HepG2 (cell line): ENCODE data around the gene ZER1. TPM values are rescaled to one million over a fixed set of nuclear protein-coding genes. Genes with fewer than 3 reads are reported as not detected.

ENCODE experiments used
- AKAP8 ChIP-seq: sonication (generic); formaldehyde crosslinking; IDR thresholded peaks from 2 replicates; pipeline ENCODE4 v1.5.1; 2020; ENCODE audit warnings: mild to moderate bottlenecking, missing genetic modification reagents
- ARHGAP35 ChIP-seq: sonication (generic); formaldehyde crosslinking; IDR thresholded peaks from 2 replicates; pipeline ENCODE4 v1.9.0; 2022; ENCODE audit warnings: mild to moderate bottlenecking, inconsistent platforms, moderate library complexity, missing genetic modification reagents, borderline replicate concordance
- EEA1 ChIP-seq: sonication (generic); formaldehyde crosslinking; IDR thresholded peaks from 2 replicates; pipeline ENCODE4 v1.5.1; 2020; ENCODE audit warnings: mild to moderate bottlenecking, missing genetic modification reagents, borderline replicate concordance
- GRHL1 ChIP-seq: sonication (generic); formaldehyde crosslinking; conservative IDR thresholded peaks from 2 replicates; pipeline ENCODE4 v1.8.0; 2022; ENCODE audit warnings: missing genetic modification reagents
- HNF4A ChIP-seq: sonication (generic); formaldehyde crosslinking; IDR thresholded peaks from 2 replicates; pipeline ENCODE4 v1.4.0; 2020; ENCODE audit warnings: missing genetic modification reagents
- HNF4G ChIP-seq, 2 experiments: sonication (generic) in 1 of 2; formaldehyde crosslinking in 1 of 2; IDR thresholded peaks; 2 replicates each; pipeline versions ENCODE4 v1.4.0 to v1.6.1; 2011 to 2020; ENCODE audit warnings: borderline replicate concordance in 2 of 2, low read depth in 2 of 2, mild to moderate bottlenecking in 2 of 2, low read length in 1 of 2, missing genetic modification reagents in 1 of 2, moderate library complexity in 1 of 2
- MTA1 ChIP-seq: sonication (generic); formaldehyde crosslinking; IDR thresholded peaks from 2 replicates; pipeline ENCODE4 v1.4.0; 2020; ENCODE audit warnings: missing genetic modification reagents, mild to moderate bottlenecking, borderline replicate concordance
- MXD4 ChIP-seq: IDR thresholded peaks from 2 replicates; pipeline ENCODE4 v1.6.1; 2016; ENCODE audit warnings: mild to moderate bottlenecking, missing biosample characterization, missing genetic modification reagents
- NFKB2 ChIP-seq: sonication (generic); formaldehyde crosslinking; IDR thresholded peaks from 2 replicates; pipeline ENCODE4 v1.4.0; 2020; ENCODE audit warnings: missing genetic modification reagents, borderline replicate concordance
- POGK ChIP-seq: sonication (generic); formaldehyde crosslinking; conservative IDR thresholded peaks from 2 replicates; pipeline ENCODE4 v1.8.0; 2022; ENCODE audit warnings: mild to moderate bottlenecking, moderate library complexity, missing genetic modification reagents
- RFXAP ChIP-seq: sonication (generic); formaldehyde crosslinking; IDR thresholded peaks from 2 replicates; pipeline ENCODE4 v1.4.0; 2020; ENCODE audit warnings: missing genetic modification reagents, borderline replicate concordance
- SIX1 ChIP-seq: sonication (generic); formaldehyde crosslinking; IDR thresholded peaks from 2 replicates; pipeline ENCODE4 v1.4.0; 2020; ENCODE audit warnings: missing genetic modification reagents, borderline replicate concordance
- SMAD3 ChIP-seq: sonication (generic); formaldehyde crosslinking; IDR thresholded peaks from 2 replicates; pipeline ENCODE4 v1.4.0; 2020; ENCODE audit warnings: missing genetic modification reagents
- THYN1 ChIP-seq: sonication (generic); formaldehyde crosslinking; IDR thresholded peaks from 2 replicates; pipeline ENCODE4 v1.8.1; 2023; ENCODE audit warnings: low read depth, mild to moderate bottlenecking, moderate library complexity, missing genetic modification reagents, borderline replicate concordance
- ZBTB38 ChIP-seq: sonication (generic); formaldehyde crosslinking; IDR thresholded peaks from 2 replicates; pipeline ENCODE4 v1.5.1; 2020; ENCODE audit warnings: mild to moderate bottlenecking, missing genetic modification reagents
- ZNF34 ChIP-seq: sonication (generic); formaldehyde crosslinking; IDR thresholded peaks from 2 replicates; pipeline ENCODE4 v1.4.0; 2020; ENCODE audit warnings: mild to moderate bottlenecking, missing genetic modification reagents, borderline replicate concordance
- ZNF362 ChIP-seq: sonication (generic); formaldehyde crosslinking; IDR thresholded peaks from 2 replicates; pipeline ENCODE4 v1.4.0; 2020; ENCODE audit warnings: missing genetic modification reagents, mild to moderate bottlenecking, borderline replicate concordance
- ZNF510 ChIP-seq: sonication (generic); formaldehyde crosslinking; IDR thresholded peaks from 2 replicates; pipeline ENCODE4 v1.4.0; 2020; ENCODE audit warnings: low read depth, mild to moderate bottlenecking, missing genetic modification reagents
- ZNF660 ChIP-seq: sonication (generic); formaldehyde crosslinking; IDR thresholded peaks from 2 replicates; pipeline ENCODE4 v1.5.1; 2020; ENCODE audit warnings: mild to moderate bottlenecking, low read depth, missing genetic modification reagents, borderline replicate concordance
- ZNF850 ChIP-seq: sonication (generic); formaldehyde crosslinking; conservative IDR thresholded peaks from 2 replicates; pipeline ENCODE4 v1.9.0; 2021; ENCODE audit warnings: mild to moderate bottlenecking, missing genetic modification reagents
- polyA plus RNA-seq, 8 experiments: library from polyadenylated mRNA; depleted of rRNA in 3 of 8; stranded (reverse) in 7 of 8; unstranded in 1 of 8; fragments of >200 nt; fragmentation: Illumina TruSeq in 4 of 8; extraction: Trizol in 4 of 8; gene quantifications; 2 replicates each; pipeline versions ENCODE4 v1.2.1 to v1.2.3, GENCODE V29; 2011 to 2016; ENCODE audit warnings: low read depth in 4 of 8, missing spikeins in 1 of 8, mixed read lengths in 1 of 8; ENCODE audit not compliant: insufficient read depth in 1 of 8
- total RNA-seq, 5 experiments: library from RNA; depleted of rRNA; stranded (reverse); fragments of >200 nt; fragmentation: Illumina TruSeq; extraction: Trizol; gene quantifications; 2 replicates each; pipeline ENCODE4 v1.2.3, GENCODE V29; 2016; ENCODE audit warnings: low read depth in 1 of 5

ZER1 gene
- total and polyA plus RNA-seq, 2 of the 13 experiments (the other 11 are each of a cell fraction or from before 2014, with no cell fraction given) = 7.7 to 40.0 TPM

- peak; percentile 96; the same call in 1 of the 2 replicates for TF ChIP-seq EEA1 (CRISPR knock-in tag)
- 0 out of 2 replicates have a peak, but pooled peaks have one; percentile 68 for TF ChIP-seq ZNF362 (CRISPR knock-in tag)
- TF ChIP-seq RFXAP (CRISPR knock-in tag) = peak; percentile 96
- TF ChIP-seq THYN1 (CRISPR knock-in tag) = no peak
- TF ChIP-seq AKAP8 = peak; percentile 66; the same call in 1 of the 2 replicates
- TF ChIP-seq HNF4G (IDR thresholded peaks at IDR 0.05; ENCODE audit: borderline replicate concordance, low read depth, low read length) = peak; percentile 44; the same call in 1 of the 2 replicates
- TF ChIP-seq HNF4G (CRISPR knock-in tag; IDR thresholded peaks at IDR 0.05; ENCODE audit: borderline replicate concordance, low read depth) = peak; percentile 72; the same call in 1 of the 2 replicates
- TF ChIP-seq MXD4 (CRISPR knock-in tag) = peak; percentile 98
- TF ChIP-seq ZNF510 (CRISPR knock-in tag) = no peak; the same call in 1 of the 2 replicates
- peak; percentile 81; the same call in 1 of the 2 replicates for TF ChIP-seq ZNF850
- TF ChIP-seq HNF4A (CRISPR knock-in tag) = no peak
- TF ChIP-seq ZNF660 = no peak
- TF ChIP-seq ARHGAP35 (CRISPR knock-in tag) = peak; percentile 92
- TF ChIP-seq ZNF34 (CRISPR knock-in tag) = peak; percentile 49; the same call in 1 of the 2 replicates
- peak; percentile 97 for TF ChIP-seq ZBTB38 (CRISPR knock-in tag)
- TF ChIP-seq SIX1 (CRISPR knock-in tag) = 0 out of 2 replicates have a peak, but pooled peaks have one; percentile 45
- TF ChIP-seq NFKB2 (CRISPR knock-in tag) = peak; percentile 99
- TF ChIP-seq SMAD3 (CRISPR knock-in tag) = peak; percentile 76
- peak; percentile 97; the same call in 1 of the 2 replicates for TF ChIP-seq MTA1
- TF ChIP-seq POGK (CRISPR knock-in tag) = peak; percentile 98
- no peak; the same call in 1 of the 2 replicates for TF ChIP-seq GRHL1 (CRISPR knock-in tag)
Measured at GRCh38 chr9:128786681-128787601, 15.2 kb upstream of the ZER1 start, which contains the start of gene TBC1D13 (continued).
